Hepatocyte (in vitro differentiated cells): Measurements from ENCODE around the gene CARD9.
"Not testable (repeated sequence)": the region's sequence is repeated elsewhere in the genome, so short reads cannot be mapped to it uniquely, and the experiment has no call there.

Source experiments
- EZH2 ChIP-seq: fragments of 200-600 bp; sonication (generic); IDR thresholded peaks from 2 replicates; pipeline ENCODE4 v1.6.1; 2016; ENCODE audit warnings: antibody characterized with exemption, mild to moderate bottlenecking, borderline replicate concordance
- TF ChIP-seq, protein P1 (sequence below): fragments of 200-600 bp; sonication (generic); IDR thresholded peaks from 2 replicates; pipeline ENCODE4 v1.5.1; 2016; ENCODE audit warnings: antibody characterized with exemption, mild to moderate bottlenecking; ENCODE audit not compliant: poor library complexity

DNA sequence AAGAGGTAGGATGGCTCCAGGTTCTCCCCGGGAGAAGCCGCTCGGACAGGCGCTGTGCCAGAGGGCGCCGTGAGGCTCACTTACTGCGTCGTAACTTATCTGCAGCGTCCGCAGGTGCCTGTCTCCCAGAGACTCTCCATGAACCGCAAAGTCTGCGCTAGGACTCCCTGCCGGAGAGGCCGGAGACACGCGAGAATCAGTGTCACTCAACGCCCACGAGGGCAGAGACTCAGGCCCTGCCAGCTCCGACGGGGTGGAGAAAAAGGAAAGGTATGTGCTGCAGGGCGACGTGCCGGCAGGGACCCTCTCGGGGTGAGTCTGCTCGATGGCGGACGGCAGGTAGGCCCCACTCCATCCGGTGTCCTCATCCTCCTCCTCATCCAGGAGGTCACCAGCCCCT, 33.6 kb upstream of the CARD9 start:
- TF ChIP-seq, protein P1, sequence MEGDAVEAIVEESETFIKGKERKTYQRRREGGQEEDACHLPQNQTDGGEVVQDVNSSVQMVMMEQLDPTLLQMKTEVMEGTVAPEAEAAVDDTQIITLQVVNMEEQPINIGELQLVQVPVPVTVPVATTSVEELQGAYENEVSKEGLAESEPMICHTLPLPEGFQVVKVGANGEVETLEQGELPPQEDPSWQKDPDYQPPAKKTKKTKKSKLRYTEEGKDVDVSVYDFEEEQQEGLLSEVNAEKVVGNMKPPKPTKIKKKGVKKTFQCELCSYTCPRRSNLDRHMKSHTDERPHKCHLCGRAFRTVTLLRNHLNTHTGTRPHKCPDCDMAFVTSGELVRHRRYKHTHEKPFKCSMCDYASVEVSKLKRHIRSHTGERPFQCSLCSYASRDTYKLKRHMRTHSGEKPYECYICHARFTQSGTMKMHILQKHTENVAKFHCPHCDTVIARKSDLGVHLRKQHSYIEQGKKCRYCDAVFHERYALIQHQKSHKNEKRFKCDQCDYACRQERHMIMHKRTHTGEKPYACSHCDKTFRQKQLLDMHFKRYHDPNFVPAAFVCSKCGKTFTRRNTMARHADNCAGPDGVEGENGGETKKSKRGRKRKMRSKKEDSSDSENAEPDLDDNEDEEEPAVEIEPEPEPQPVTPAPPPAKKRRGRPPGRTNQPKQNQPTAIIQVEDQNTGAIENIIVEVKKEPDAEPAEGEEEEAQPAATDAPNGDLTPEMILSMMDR: not testable (repeated sequence)
- not testable (repeated sequence) for TF ChIP-seq EZH2
